Calu3 (cell line): ENCODE results near the gene RERE. TPM values are rescaled to one million over a fixed set of nuclear protein-coding genes. Genes with fewer than 3 reads are reported as not detected.
A peak's percentile ranks its signal among the peaks of the same experiment; 100 is the strongest.

ENCODE experiments used
- BruUV-seq: library from RNA; stranded (reverse); fragments of 400-500 nt; replicated peaks from 2 replicates; lab custom pipeline; 2021; lab: Mats Ljungman, UMichigan
- CTCF ChIA-PET: fragments of 300-600 bp; sonication (Branson Sonifier 250); formaldehyde crosslinking; loops from one replicate; lab custom pipeline; 2022; ENCODE audit warnings: antibody characterized with exemption; lab: Charles Lee
- DNase-seq: peaks from one replicate; pipeline ENCODE4 v3.0.0; 2022
- H3K27ac Mint-ChIP-seq: one replicate; pipeline ENCODE4 v1.8.0; 2022; ENCODE audit warnings: mixed read lengths; ENCODE audit not compliant: unreplicated experiment
- H3K27me3 Mint-ChIP-seq: one replicate; pipeline ENCODE4 v1.8.0; 2022; ENCODE audit warnings: mixed read lengths; ENCODE audit not compliant: unreplicated experiment
- H3K36me3 Mint-ChIP-seq: one replicate; pipeline ENCODE4 v1.8.0; 2022; ENCODE audit warnings: mild to moderate bottlenecking, moderate library complexity, mixed read lengths; ENCODE audit not compliant: insufficient read depth, unreplicated experiment
- H3K4me1 Mint-ChIP-seq: one replicate; pipeline ENCODE4 v1.8.0; 2022; ENCODE audit warnings: mild to moderate bottlenecking, low read depth, mixed read lengths; ENCODE audit not compliant: unreplicated experiment
- H3K4me3 Mint-ChIP-seq: one replicate; pipeline ENCODE4 v1.8.0; 2022; ENCODE audit warnings: mild to moderate bottlenecking, low read depth, moderate library complexity, mixed read lengths; ENCODE audit not compliant: unreplicated experiment
- H3K9me3 Mint-ChIP-seq: one replicate; pipeline ENCODE4 v1.8.0; 2022; ENCODE audit warnings: low read depth, mixed read lengths; ENCODE audit not compliant: unreplicated experiment
- intact Hi-C: fragments of 100-400 bp; cut with micrococcal nuclease; formaldehyde crosslinking; loops from one replicate; pipeline ENCODE4 v1.10.0; 2022; ENCODE audit not compliant: unreplicated experiment
- total RNA-seq: library from RNA; stranded (reverse); gene quantifications from 2 replicates; pipeline ENCODE4 v1.2.3, GENCODE V29; 2022
- TF ChIP-seq, protein P1 (sequence below): fragments of 200-600 bp; IDR thresholded peaks from one replicate; pipeline ENCODE4 v1.8.0; 2022; ENCODE audit warnings: antibody characterized with exemption; ENCODE audit not compliant: unreplicated experiment

The RERE gene
- total RNA-seq, 1 experiment from 2014 or later, result 45.9 TPM

DNA sequence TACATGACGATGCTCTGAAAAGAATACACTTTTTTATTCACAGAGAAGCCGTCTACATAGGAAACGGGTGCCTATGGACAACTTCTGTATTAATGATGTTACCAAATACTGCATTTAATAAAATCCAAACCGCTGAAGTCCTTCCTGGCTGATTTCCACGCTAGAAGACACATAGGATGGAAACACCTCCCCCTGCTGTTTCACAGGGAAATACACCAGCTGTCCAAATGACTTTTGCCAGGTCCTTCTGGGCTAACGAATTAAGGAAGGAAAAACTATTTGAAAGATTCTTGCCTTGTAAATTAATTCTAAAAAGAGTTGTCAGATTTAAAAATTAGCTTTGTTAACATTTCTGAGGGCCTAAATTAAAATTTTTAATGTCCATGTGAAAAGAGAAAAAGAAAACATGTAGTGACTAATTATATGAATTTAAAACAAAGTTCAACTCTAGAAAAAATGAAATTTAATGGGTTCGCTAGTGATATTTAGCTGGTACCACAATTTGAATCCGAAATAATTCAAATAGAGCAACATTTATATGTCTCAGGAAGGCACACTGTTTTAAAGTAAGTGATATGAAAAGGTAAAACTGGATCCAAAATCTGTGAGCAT, 146.0 kb downstream of the RERE start:
- H3K4me3 Mint-ChIP-seq, result no peak overlapping the region
- intact Hi-C loops, result loop anchor here (2.0 kb wide), 1 partner anchor 111 kb away; no protein-coding TSS in a partner anchor
- CTCF ChIA-PET, result interaction anchor here (0.8 to 0.9 kb wide), 2 partner anchors 55 to 110 kb away, joined by 3 to 6 read pairs; no protein-coding TSS in a partner anchor
- H3K36me3 Mint-ChIP-seq, result peaks cover 5% of the 10 kb centered on the region
- no peaks in the 10 kb centered on the region for H3K9me3 Mint-ChIP-seq
- peak; percentile 28 for DNase-seq
- TF ChIP-seq, protein P1, sequence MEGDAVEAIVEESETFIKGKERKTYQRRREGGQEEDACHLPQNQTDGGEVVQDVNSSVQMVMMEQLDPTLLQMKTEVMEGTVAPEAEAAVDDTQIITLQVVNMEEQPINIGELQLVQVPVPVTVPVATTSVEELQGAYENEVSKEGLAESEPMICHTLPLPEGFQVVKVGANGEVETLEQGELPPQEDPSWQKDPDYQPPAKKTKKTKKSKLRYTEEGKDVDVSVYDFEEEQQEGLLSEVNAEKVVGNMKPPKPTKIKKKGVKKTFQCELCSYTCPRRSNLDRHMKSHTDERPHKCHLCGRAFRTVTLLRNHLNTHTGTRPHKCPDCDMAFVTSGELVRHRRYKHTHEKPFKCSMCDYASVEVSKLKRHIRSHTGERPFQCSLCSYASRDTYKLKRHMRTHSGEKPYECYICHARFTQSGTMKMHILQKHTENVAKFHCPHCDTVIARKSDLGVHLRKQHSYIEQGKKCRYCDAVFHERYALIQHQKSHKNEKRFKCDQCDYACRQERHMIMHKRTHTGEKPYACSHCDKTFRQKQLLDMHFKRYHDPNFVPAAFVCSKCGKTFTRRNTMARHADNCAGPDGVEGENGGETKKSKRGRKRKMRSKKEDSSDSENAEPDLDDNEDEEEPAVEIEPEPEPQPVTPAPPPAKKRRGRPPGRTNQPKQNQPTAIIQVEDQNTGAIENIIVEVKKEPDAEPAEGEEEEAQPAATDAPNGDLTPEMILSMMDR, result peak; percentile 61
- H3K4me1 Mint-ChIP-seq, result peaks cover 36% of the 10 kb centered on the region
- no peak overlapping the region for H3K27ac Mint-ChIP-seq
- no peaks in the 10 kb centered on the region for H3K27me3 Mint-ChIP-seq
- no TSS peak for BruUV-seq

DNA sequence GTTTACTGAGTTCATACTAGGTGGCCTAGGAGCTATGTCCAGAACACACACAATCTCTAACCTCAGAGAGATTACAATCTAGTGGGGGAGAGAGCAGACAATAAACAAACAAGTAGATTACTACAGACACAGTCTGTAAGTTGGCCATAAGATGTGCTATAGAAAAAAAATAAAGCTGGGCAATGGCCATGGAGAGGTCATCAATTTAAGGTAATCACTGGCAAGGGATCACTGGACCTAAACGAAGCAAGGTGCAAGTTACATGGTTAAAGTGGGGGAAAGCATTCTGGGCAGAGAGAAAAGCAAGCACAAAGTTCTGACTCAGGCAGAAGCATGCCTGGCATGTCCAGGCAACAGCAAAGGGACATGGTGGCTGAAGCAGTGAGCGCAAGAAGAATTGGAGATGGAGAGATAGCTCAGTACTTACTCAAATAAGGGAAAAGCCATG, 147.0 kb downstream of the RERE start:
- intact Hi-C loops, result loop anchor here (2.0 kb wide), 1 partner anchor 110 kb away; no protein-coding TSS in a partner anchor
- Mint-ChIP-seq H3K27ac (no peak overlapping the region), H3K4me3 (no peak overlapping the region)

DNA sequence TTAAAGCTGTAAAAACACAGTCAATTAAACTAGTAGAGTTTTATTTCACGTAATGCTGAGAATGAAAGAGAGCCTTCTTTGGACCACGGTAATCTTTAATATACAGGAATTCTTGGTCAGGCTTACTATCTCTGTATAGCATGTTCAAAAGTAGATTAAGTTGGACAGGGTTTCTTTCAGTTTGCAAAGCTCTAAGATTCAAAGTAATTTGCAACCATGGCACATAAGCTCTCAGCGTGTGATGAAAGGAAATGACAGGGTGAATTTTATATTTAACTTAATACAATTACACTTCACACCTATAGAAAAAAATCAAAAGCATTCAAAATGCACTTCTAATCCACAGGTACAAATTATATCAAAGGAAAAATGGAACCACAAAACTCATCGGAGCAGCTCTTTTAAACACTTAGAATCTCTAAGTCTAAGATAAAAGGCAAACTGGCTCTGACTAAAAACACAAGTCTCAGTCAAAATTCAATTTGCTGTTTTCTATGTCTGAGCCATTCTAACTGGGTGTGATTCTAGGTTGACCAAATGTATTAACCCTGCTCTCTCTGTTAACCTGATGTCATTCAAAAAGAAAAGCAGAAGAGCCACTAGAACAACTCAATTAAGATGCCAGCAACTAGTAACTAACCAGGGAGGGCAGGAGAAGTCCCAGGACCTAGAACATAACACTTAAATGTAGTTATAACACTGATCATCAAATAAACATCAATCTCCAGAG, 147.7 kb downstream of the RERE start:
- intact Hi-C loops, result loop anchor here (2.0 kb wide), 1 partner anchor 109 kb away; no protein-coding TSS in a partner anchor
- no peak for DNase-seq
- Mint-ChIP-seq H3K27me3 (no peaks in the 10 kb centered on the region), H3K27ac (no peak overlapping the region), H3K36me3 (peaks cover 5% of the 10 kb centered on the region), H3K4me3 (no peak overlapping the region), H3K9me3 (no peaks in the 10 kb centered on the region), H3K4me1 (peaks cover 32% of the 10 kb centered on the region)
- CTCF ChIA-PET, result interaction anchor here (1.3 kb wide), 1 partner anchor 98 kb away, joined by 5 read pairs; no protein-coding TSS in a partner anchor
- no TSS peak for BruUV-seq
- TF ChIP-seq, protein P1, result no peak

More for the DNA sequence above, 147.0 kb downstream of the RERE start:
- CTCF ChIA-PET, result interaction anchor here (1.3 kb wide), 1 partner anchor 99 kb away, joined by 5 read pairs; no protein-coding TSS in a partner anchor
- Mint-ChIP-seq H3K9me3 (no peaks in the 10 kb centered on the region), H3K27me3 (no peaks in the 10 kb centered on the region), H3K36me3 (peaks cover 5% of the 10 kb centered on the region), H3K4me1 (peaks cover 36% of the 10 kb centered on the region)
- BruUV-seq, result no TSS peak
- TF ChIP-seq, protein P1, result no peak
- no peak for DNase-seq

DNA sequence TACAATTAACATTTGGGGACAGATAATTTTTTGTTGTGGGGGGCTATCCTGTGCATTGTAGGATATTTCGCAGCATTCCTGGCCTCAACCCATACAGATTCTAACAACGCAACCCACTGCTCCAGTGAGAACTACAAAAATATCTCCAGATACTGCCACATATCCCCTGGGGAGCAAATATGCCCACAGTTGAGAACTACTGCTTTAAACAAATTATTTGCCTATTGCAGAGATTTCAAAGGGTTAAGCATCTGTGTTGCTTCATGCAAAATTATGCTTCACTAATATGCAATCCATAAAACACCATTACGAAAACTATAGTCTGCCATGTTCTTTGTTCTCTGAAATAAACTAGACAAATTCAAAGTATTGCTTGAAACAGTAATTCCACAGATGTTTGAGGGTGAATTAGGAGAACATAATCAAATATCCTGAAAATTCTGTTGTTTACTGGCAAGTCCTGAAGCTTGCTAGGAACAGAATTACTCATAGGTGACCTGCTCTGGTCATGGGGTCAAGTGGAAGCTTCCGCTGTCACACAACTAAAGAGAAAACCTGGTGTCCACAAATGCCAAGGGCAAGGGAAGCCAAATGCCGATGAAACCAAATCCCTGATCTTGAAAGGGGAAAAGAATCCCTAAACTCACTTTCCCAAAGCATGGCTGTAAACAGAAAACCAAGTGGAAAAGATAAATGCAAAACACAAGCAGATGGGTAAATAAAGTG, 149.4 kb downstream of the RERE start:
- Mint-ChIP-seq H3K4me1 (peaks cover 26% of the 10 kb centered on the region), H3K4me3 (no peak overlapping the region), H3K27me3 (no peaks in the 10 kb centered on the region), H3K36me3 (peaks cover 5% of the 10 kb centered on the region), H3K27ac (no peak overlapping the region), H3K9me3 (no peaks in the 10 kb centered on the region)
- intact Hi-C loops, result no loop called here
- BruUV-seq, result no TSS peak
- TF ChIP-seq, protein P1, result no peak
- DNase-seq, result no peak
- CTCF ChIA-PET, result no interaction called here
